K562 (cell line): ENCODE results near the gene ACAT2. TPM values are rescaled to one million over a fixed set of nuclear protein-coding genes. Genes with fewer than 3 reads are reported as not detected.

Experiments
- ATAC-seq: fragments of 200-7000 bp; cut with Tn5 transposase; 3 replicates; pipeline ENCODE4 v1.9.1; 2020; ENCODE audit warnings: moderate library complexity
- BruUV-seq: library from RNA; stranded (reverse); fragments of 400-500 nt; replicated peaks from 2 replicates; lab custom pipeline; 2021; lab: Mats Ljungman, UMichigan
- CTCF ChIA-PET: fragments of 300-600 bp; formaldehyde crosslinking; extraction: SDS; loops from one replicate; lab custom pipeline; 2021; ENCODE audit warnings: low intra/inter-chr PET ratio; lab: Yijun Ruan, JAX
- POLR2A ChIA-PET: fragments of 300-600, 350-650 bp; sonication (Branson Sonifier 250); formaldehyde crosslinking; extraction: SDS; loops from one replicate; lab custom pipeline; 2021; ENCODE audit warnings: antibody characterized with exemption, inconsistent platforms; lab: Yijun Ruan, JAX
- DNase-seq, 4 experiments: peaks; one replicate each; pipeline versions ENCODE4 v3.0.0 to v3.0.0-alpha.2; 2011 to 2018; ENCODE audit warnings: low spot score in 3 of 4, mixed read lengths in 3 of 4; ENCODE audit errors: extremely low read depth in 1 of 4
- FAIRE-seq: peaks from 2 replicates; lab custom pipeline; 2011; peaks lifted over from hg19 to GRCh38; lab: Jason Lieb, UNC
- H2AFZ ChIP-seq: 2 replicates; pipeline ENCODE4 v1.6.0; 2011; ENCODE audit warnings: low read depth, low read length, control low read depth, inconsistent platforms
- H3K27ac ChIP-seq: fragments of 200-600 bp; 3 replicates; pipeline ENCODE4 v1.8.0; 2011; ENCODE audit warnings: low read depth, mild to moderate bottlenecking, control low read depth, inconsistent platforms, low read length, moderate library complexity, mixed read lengths; ENCODE audit errors: extremely low read depth
- H3K27me3 ChIP-seq, 2 experiments: fragments of 300-600 bp in 1 of 2; 2 replicates in 1 of 2; 3 replicates in 1 of 2; pipeline versions ENCODE4 v1.6.0 to v1.8.0; 2011; ENCODE audit warnings: inconsistent platforms in 2 of 2, low read length in 2 of 2, mild to moderate bottlenecking in 1 of 2, mixed read lengths in 1 of 2, moderate library complexity in 1 of 2; ENCODE audit not compliant: control insufficient read depth in 2 of 2, insufficient read depth in 2 of 2
- H3K36me3 ChIP-seq: fragments of 300-600 bp; 3 replicates; pipeline ENCODE4 v1.8.0; 2011; ENCODE audit warnings: mild to moderate bottlenecking, low read length, inconsistent platforms; ENCODE audit not compliant: control insufficient read depth, insufficient read depth
- H3K4me1 ChIP-seq, 2 experiments: fragments of 200-600 bp in 1 of 2; replicated peaks in 1 of 2; 2 replicates in 1 of 2; 3 replicates in 1 of 2; pipeline versions ENCODE4 v1.5.1 to v1.8.0; 2011; ENCODE audit warnings: inconsistent platforms in 2 of 2, low read length in 2 of 2, mild to moderate bottlenecking in 1 of 2, mixed read lengths in 1 of 2, moderate library complexity in 1 of 2; ENCODE audit not compliant: control insufficient read depth in 2 of 2, insufficient read depth in 2 of 2
- H3K4me2 ChIP-seq: 2 replicates; pipeline ENCODE4 v1.6.1; 2011; ENCODE audit warnings: low read length, control low read depth, inconsistent platforms, mixed read lengths; ENCODE audit not compliant: insufficient read depth
- H3K4me3 ChIP-seq: fragments of 200-600 bp; sonication (generic), shearing (Covaris generic); 2 replicates; pipeline ENCODE4 v1.5.1; 2016; ENCODE audit warnings: control low read depth, inconsistent platforms
- H3K79me2 ChIP-seq: fragments of 200-600 bp; 3 replicates; pipeline ENCODE4 v1.8.0; 2011; ENCODE audit warnings: low read length, inconsistent platforms; ENCODE audit not compliant: control insufficient read depth, insufficient read depth
- H3K9ac ChIP-seq, 2 experiments: 2 replicates each; pipeline versions ENCODE4 v1.6.0 to v1.6.1; 2011; ENCODE audit warnings: low read depth in 2 of 2, low read length in 2 of 2, control low read depth in 1 of 2, inconsistent platforms in 1 of 2, mild to moderate bottlenecking in 1 of 2, mixed read lengths in 1 of 2; ENCODE audit not compliant: insufficient read depth in 1 of 2
- H3K9me1 ChIP-seq: one replicate; pipeline ENCODE4 v1.6.0; 2011; ENCODE audit warnings: inconsistent platforms, mild to moderate bottlenecking, low read length, moderate library complexity; ENCODE audit not compliant: control insufficient read depth, insufficient read depth
- H3K9me3 ChIP-seq: replicated peaks from 2 replicates; pipeline ENCODE4 v1.5.1; 2011; ENCODE audit warnings: low read depth, low read length, inconsistent platforms; ENCODE audit not compliant: control insufficient read depth, insufficient read depth
- H4K20me1 ChIP-seq: replicated peaks from 2 replicates; pipeline ENCODE4 v1.6.1; 2011; ENCODE audit warnings: low read length, inconsistent platforms, mixed read lengths; ENCODE audit not compliant: control insufficient read depth, insufficient read depth
- EHMT2 ChIP-seq: fragments of 450-650 bp; IDR thresholded peaks from 2 replicates; pipeline ENCODE4 v1.6.1; 2018; ENCODE audit warnings: antibody characterized with exemption
- ETV5 ChIP-seq: sonication (generic); formaldehyde crosslinking; IDR thresholded peaks from 2 replicates; pipeline ENCODE4 v1.4.0; 2020; ENCODE audit warnings: low read depth, mild to moderate bottlenecking, missing genetic modification reagents
- FOXM1 ChIP-seq, 2 experiments: fragments of 450-650 bp in 1 of 2; sonication (generic) in 1 of 2; formaldehyde crosslinking in 1 of 2; IDR thresholded peaks; 2 replicates each; pipeline versions ENCODE4 v1.6.1 to v1.9.0; 2017 to 2022; ENCODE audit warnings: low read depth in 2 of 2, mild to moderate bottlenecking in 2 of 2, missing genetic modification reagents in 1 of 2, moderate library complexity in 1 of 2
- NFE2 ChIP-seq: IDR thresholded peaks from 2 replicates; pipeline ENCODE4 v1.6.1; 2014; ENCODE audit warnings: antibody characterized with exemption, low read depth
- POLR2G ChIP-seq: fragments of 200-400 bp; formaldehyde crosslinking; IDR thresholded peaks from 2 replicates; pipeline ENCODE4 v1.6.1; 2017; ENCODE audit warnings: low read depth, mild to moderate bottlenecking, antibody characterized with exemption, low read length, moderate library complexity
- WGBS: fragments of 100-300 bp; shearing (Covaris generic); methylation state at CpG from one replicate; pipeline ENCODE4 v1.1.6; 2016; ENCODE audit warnings: low coverage, mixed read lengths; ENCODE audit not compliant: insufficient coverage; ENCODE audit errors: missing lambda C conversion rate; 5-methylcytosine and 5-hydroxymethylcytosine counted together
- in situ Hi-C: fragments of 300-500 bp; cut with MboI; formaldehyde crosslinking; loops from 4 replicates; pipeline ENCODE4 v1.15.0; 2018; ENCODE audit warnings: inconsistent platforms, mixed read lengths
- intact Hi-C: fragments of 100-400 bp; cut with micrococcal nuclease; formaldehyde crosslinking; loops from 2 replicates; pipeline ENCODE4 v1.14.2; 2022
- polyA plus RNA-seq, 8 experiments: library from polyadenylated mRNA; depleted of rRNA in 4 of 8; stranded (reverse) in 5 of 8; unstranded in 3 of 8; fragments of >200 nt; fragmentation: Nextera tagmentation in 2 of 8; fragmentation: Illumina TruSeq in 1 of 8; extraction: Ambion mirVana in 2 of 8; extraction: Trizol in 1 of 8; gene quantifications; 2 replicates each; pipeline versions ENCODE4 v1.2.1 to v1.2.3, GENCODE V29; 2011 to 2014; ENCODE audit warnings: inconsistent platforms in 1 of 8, missing spikeins in 1 of 8
- total RNA-seq, 7 experiments: library from RNA; depleted of rRNA in 6 of 7; stranded (reverse); fragments of >200 nt in 6 of 7; fragmentation: Illumina TruSeq in 2 of 7; extraction: Trizol in 2 of 7; gene quantifications; 2 replicates each; pipeline versions ENCODE4 v1.2.1 to v1.2.3, GENCODE V29; 2011 to 2021; ENCODE audit warnings: low replicate concordance in 1 of 7
- TF ChIP-seq, protein P1 (sequence below): sonication (generic); formaldehyde crosslinking; IDR thresholded peaks from 2 replicates; pipeline ENCODE4 v1.8.1; 2023; ENCODE audit warnings: mild to moderate bottlenecking, missing genetic modification reagents

Gene ACAT2
- total and polyA plus RNA-seq, 9 of the 15 experiments (the other 6 are each of a cell fraction or from before 2014, with no cell fraction given) = 63.0 to 309 (median 144) TPM

DNA sequence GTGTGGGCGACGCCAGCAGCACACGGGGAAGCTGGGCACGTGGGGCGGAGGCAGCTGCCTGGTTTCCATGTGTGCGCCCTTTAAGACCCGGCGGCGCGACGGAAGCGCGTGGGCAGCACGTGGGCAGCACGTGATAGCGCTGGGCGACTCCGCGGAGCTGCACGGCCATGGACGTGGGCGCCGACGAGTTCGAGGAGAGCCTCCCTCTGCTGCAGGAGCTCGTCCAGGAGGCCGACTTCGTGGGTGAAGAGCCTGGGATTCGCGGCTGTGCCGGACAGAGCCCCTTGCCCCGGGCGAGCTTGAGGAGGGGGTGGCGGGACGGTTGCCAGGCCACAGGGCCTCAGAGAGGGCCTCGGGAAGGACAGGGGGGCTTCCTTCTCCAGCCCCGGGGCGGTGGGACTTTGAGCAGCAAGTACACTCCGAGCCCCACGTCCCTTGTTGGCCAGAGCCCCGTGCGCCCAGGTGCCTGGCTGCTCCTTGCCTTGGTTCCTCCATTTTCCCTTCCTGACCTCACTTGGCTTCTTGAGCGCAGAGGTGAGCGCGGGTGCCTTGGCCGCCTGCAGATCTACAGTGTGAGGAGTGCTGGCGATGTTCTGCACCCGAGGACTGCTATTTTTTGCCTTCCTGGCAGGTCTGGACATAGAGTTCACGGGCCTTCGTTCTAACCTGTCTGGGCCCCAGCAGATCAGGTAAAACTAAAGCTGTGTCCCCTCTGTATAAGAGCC is 38.5 kb downstream of the ACAT2 start, which contains the start of gene PNLDC1:
Gene PNLDC1 (plus strand): TSS at position 136 of the 725 bp plus-strand sequence. CDS start 32 bp downstream, at position 168.
- intact Hi-C loops = no loop called here
- no peak within 1 kb of the TSS for H3K27ac ChIP-seq
- no peak for DNase-seq
- peaks cover 40% of the 10 kb centered on the region for H3K36me3 ChIP-seq
- H3K9me1 ChIP-seq = no peaks in the 10 kb centered on the region
- in situ Hi-C loops = no loop called here
- H3K4me1 ChIP-seq = peaks cover 4 to 7% of the 10 kb centered on the region in 2 experiments; a peak in 2 of 5 replicates
- no TSS peak for BruUV-seq
- H3K9ac ChIP-seq = no peak within 1 kb of the TSS
- no peaks in the 10 kb centered on the region for H3K9me3 ChIP-seq
- TF ChIP-seq POLR2G (peak; percentile 70), NFE2 (no peak), ETV5 (no peak), FOXM1 (IDR thresholded peaks at IDR 0.05; ENCODE audit: low read depth) (no peak), FOXM1 (CRISPR knock-in tag; IDR thresholded peaks at IDR 0.05; ENCODE audit: low read depth) (no peak), EHMT2 (no peak)
- TF ChIP-seq, protein P1, sequence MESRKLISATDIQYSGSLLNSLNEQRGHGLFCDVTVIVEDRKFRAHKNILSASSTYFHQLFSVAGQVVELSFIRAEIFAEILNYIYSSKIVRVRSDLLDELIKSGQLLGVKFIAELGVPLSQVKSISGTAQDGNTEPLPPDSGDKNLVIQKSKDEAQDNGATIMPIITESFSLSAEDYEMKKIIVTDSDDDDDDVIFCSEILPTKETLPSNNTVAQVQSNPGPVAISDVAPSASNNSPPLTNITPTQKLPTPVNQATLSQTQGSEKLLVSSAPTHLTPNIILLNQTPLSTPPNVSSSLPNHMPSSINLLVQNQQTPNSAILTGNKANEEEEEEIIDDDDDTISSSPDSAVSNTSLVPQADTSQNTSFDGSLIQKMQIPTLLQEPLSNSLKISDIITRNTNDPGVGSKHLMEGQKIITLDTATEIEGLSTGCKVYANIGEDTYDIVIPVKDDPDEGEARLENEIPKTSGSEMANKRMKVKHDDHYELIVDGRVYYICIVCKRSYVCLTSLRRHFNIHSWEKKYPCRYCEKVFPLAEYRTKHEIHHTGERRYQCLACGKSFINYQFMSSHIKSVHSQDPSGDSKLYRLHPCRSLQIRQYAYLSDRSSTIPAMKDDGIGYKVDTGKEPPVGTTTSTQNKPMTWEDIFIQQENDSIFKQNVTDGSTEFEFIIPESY (CRISPR knock-in tag) = peak; percentile 68
- FAIRE-seq = no peak
- 81% methylated on average over 47 of the region's 50 CpGs for WGBS
- no peak; the same call in 2 of the 3 replicates for ATAC-seq
- ChIA-PET CTCF (no interaction called here), POLR2A (interaction anchor here (0.5 to 4.3 kb wide), 4 partner anchors 11 to 380 kb away, joined by 3 to 37 read pairs (median 4); partner anchors contain the start of genes MRPL18 and TCP1)
- no peak within 1 kb of the TSS for H3K4me2 ChIP-seq
- no peaks in the 10 kb centered on the region for H3K79me2 ChIP-seq
- H4K20me1 ChIP-seq = no peaks in the 10 kb centered on the region
- H3K4me3 ChIP-seq = no peak within 1 kb of the TSS
- H2AFZ ChIP-seq = no peak within 1 kb of the TSS
- peaks cover 4 to 22% of the 10 kb centered on the region in 2 experiments for H3K27me3 ChIP-seq
